ENCODE data around the gene UGT1A10.

Gene UGT1A10

DNA sequence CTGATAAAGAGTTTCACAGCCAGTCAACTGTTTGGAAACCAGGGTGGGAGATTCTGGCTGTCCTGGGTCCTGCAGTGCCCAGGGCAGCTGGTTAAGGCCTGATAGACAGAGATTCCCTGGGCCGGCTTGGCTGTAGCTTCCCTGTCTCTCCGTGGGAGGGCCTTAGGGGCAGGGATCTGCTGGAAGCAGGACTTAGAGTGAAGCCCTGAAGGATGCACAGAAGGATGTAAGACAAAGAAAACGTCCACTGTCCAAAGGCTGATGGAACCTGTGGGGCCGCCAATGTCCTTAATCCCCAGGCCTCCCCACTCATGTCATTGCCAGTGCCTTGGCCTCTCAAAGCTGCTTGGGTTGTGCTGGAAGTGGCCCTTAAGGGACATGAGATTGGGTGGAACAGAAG lies 174.8 kb downstream of the UGT1A10 start:
- DNase-seq = no peak

DNA sequence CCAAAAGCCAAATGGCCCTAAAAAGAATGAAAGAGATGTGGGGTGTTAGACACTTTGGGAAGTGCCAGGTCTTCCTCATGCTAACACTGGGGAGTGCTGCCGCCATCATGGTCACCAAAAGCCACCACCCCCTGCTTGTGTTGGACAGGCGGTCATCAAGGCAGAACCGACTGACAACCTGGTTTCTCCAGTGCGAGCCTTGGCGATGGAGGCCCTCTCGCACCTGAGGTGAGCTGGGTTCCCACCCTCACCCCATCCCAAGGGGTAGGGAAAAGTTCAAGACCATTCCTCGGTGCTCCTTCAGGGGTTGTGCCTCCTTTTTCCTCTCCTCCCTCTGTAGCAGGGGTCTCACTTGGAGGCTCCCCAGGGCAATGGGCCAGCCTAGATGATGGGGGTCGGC lies 175.5 kb downstream of the UGT1A10 start:
- DNase-seq = no peak

DNA sequence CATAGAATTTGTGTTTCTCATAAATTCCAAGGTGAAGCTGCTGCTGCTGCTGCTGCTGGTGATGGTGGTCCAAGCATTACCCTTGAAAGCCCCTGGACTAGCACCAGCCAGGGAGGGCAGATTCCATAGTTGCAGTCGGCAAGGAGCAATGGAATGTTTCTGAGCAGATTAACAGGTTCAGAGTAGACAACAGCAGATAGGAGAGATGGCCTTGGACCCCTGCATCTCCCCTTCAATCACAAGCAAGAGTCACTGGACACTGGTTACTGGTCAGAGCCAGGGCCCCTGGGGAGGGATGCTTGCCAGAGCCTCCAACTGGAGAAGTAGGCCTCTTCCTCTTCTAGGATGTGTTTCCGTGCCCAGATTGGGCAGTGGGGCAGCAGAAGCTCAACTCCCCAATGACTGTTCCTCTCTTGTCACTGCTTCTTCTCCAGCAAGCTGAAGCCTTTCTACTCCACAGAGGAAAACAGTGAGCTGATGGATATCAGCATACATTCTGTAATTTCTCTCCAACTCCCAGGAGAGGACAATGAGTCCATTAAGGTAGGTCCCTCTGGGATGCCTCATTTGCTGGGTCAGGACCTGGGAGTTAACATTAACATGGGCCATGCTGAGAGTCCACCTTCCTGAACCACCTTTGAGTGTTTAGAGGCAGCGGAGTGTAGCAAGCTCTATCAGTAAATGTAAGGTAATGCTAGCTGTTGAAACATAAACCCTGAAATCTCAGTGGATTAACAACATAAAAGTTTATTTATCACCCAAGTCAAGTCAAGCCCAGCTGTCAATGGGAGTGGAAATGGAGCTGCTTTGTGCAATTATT lies 177.2 kb downstream of the UGT1A10 start:
- no peak for DNase-seq

DNA sequence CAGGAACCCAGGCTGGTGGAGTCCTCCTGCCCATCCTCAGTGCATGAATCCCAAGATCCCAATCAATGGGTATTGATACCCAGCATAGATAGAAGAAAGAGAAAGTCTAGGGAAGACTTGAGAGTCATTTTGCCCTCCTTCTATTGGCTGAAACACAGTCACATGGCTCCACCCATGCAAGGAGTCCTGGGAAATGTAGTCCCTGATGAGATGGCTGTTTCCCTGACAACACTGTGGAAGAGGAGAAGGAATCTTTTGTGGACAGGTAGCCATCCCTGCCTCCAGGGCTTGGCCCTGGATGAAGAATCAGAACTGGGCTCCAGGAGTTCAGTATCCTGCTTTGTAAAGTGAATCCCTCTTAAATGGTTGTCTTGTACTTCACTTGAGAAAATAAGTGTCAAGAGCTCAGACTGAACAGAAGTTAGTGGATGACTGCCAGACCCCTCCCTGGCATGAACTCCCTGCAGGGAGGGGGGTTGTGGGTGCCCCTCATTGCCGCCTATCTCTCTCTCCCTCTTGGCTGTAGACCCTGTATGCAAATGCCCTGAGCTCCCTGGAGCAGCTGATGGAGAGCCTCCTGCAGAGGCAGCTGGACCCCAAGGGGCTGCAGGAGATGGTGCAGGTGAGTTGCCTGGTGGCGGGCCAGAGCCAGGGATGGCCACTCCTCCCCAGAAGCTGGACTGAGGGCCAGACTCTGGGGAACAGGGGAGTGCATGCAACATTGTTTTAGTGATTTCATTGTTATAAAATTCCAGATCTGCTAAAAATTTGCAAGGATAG lies 178.0 kb downstream of the UGT1A10 start:
- DNase-seq = no peak

- DNase-seq = no peak
Observed at GRCh38 chr2:233815861-233816260, 179.6 kb downstream of the UGT1A10 start.

DNA sequence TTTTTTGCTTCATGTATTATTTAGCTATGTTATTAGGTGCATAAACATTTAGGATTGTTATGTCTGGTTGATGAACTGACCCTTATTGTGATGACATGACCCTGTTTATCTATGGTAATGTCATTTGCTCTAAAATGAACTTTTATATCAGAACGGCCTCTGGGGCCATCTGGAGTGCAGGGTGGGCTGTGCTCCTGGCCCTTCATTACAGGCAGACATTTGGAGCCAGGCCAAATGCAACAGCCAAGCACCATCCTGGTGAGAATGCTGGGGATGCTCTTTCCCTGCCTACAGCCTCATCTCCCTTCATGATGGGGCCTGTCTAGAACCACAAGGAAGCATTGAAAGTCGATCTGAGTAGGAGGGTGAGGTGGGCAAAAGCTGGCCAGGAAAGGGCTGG lies 180.1 kb downstream of the UGT1A10 start:
- DNase-seq = no peak

GRCh38 chr2:233816771-233817170 lies 180.5 kb downstream of the UGT1A10 start:
- DNase-seq = no peak

- DNase-seq = no peak
Observed at GRCh38 chr2:233817361-233817911, 181.2 kb downstream of the UGT1A10 start.

DNA sequence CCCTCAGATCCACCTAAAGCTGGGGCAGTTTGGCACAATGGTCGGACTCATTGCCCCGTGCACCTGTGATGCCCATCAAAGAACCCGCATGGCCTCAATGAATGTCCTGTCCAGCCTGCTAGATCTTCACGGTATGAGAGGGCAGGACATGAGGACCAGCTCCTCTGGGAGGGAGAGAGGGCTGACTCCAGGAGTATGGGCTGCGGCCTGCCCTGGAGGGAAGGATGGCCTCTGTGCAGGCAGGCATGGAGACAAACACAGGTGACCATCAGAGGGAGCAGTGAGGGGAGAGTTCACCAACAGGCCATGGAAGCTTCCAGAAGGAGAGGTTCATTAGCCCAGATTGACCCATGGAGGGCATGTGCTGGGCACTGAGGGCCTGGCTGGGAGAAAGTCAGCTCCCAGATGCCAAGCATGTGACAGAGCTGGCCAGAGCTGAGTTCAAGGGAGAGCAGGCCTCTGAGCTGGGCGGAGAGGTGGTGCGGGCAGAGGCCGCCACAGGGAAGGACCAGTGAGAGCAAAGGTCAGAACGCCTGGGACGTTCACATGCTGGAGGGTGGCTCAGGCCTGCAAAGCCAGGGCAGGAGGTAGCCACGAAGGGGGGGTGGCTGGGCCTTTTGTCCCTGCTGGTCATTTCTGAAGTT lies 181.9 kb downstream of the UGT1A10 start:
- no peak for DNase-seq

DNA sequence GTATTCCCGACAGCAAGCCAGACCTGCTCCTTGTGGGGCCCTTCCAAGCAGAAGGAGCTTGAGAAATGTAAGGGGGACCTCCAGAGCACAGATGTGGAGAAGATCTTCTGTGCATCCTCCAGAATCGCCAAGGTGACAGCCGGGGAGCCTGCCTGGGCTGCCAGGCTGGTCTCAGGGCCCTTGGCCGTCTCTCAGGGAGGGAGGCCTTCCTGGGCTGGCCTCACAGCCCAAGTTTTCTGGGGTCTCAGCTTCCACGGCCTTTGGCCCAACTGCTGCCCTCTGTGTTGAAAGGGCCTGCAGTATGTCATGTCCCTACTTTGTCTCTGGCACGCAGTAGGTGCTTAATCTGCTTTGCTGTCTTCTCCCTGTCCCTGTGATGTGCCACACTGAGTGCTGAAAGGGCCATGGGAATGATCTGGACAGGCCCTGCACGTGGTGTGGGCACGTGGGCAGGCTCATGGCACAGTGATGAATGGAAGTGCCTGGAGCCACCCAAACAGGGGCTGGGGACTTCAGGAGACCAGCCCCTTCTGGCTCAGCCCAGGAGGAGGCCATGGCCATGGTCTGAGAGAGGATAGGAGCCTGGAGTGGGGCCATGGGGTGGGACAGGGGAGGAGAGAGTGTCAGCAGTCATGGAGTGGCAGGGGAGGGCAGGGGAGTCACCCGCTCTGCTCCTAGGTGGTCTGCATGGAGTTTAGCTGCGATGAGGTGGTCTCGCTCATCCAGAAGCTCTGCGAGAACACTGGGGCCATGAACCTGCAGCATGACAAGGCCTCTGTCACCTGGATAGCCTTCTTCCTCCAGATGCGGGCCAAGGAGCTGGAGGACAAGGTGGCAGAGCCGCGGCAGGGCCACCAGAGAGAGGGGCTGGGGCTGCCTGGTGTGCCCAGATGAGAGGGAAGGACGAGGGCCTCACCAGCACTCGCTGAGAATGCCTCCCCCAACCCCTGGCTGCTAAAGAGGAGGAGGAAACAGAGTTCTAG lies 182.7 kb downstream of the UGT1A10 start:
- DNase-seq = no peak

GRCh38 chr2:233819884-233820773 lies 183.9 kb downstream of the UGT1A10 start:
- no peak for DNase-seq

DNA sequence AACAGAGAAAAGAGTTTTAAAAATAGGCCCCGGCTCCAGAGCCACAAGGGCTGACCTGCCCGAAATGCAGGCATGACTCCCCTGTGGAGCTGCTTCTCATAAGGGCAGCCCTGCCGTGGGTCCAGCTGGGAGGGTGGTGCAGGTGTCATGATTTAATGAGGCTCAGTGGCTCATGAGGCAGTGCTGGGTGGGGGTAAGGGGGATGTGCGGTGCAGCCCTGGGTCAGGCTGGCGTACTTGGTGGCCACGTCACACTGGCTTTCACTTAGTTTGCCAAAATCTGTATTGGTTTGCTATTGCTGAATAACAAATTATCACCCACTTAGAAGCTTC lies 184.5 kb downstream of the UGT1A10 start:
- DNase-seq = no peak

- DNase-seq = no peak
Observed at GRCh38 chr2:233821196-233821595, 184.9 kb downstream of the UGT1A10 start.

GRCh38 chr2:233821709-233822100 lies 185.5 kb downstream of the UGT1A10 start:
- DNase-seq = no peak

DNA sequence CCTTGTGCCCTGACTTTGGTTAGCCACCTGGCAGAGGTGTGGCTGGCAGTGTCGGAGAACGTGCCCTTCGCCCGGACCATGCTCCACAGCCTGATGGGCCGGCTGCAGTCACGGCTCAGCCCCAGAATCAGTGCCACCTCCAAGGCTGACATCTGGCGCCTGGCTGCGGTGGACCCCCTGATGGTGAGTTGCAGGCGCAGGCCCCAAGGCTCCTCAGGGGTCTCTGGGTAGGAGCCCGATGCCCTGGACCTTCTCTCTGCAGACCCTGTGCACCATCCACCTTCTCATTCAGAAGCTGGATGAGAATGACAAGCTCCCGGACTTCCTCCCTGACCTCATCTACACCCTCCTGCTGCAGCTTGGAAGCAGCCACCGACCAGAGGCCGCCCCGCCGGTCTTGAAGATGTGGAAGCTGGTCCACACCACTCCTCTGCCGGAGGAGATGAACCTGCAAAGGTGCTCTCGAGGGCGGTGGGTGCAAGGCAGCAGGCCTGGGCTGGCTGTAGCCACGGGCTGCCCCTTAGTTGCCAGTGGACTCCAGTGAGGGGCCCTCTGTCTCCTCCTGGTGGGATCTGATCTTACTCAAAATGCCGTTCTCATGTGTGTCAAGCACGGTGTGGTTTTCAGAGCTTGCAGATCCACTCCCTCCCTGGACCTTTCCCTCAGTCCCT lies 186.0 kb downstream of the UGT1A10 start:
- DNase-seq = no peak

All from NCI-H774 (cell line).